Hindlimb muscle (tissue), 1 donor: Measurements from ENCODE around the gene TRMT44. TPM values are rescaled to one million over a fixed set of nuclear protein-coding genes. Genes with fewer than 3 reads are reported as not detected.
A peak's percentile ranks its signal among the peaks of the same experiment; 100 is the strongest.

Source experiments
- DNase-seq: peaks from one replicate; pipeline ENCODE4 v3.0.0-alpha.2; 2013
- polyA plus RNA-seq: library from polyadenylated mRNA; unstranded; fragments of 120-200 nt; gene quantifications from one replicate; pipeline ENCODE4 v1.2.1, GENCODE V29; 2013; ENCODE audit not compliant: insufficient read length

TRMT44 gene, protein sequence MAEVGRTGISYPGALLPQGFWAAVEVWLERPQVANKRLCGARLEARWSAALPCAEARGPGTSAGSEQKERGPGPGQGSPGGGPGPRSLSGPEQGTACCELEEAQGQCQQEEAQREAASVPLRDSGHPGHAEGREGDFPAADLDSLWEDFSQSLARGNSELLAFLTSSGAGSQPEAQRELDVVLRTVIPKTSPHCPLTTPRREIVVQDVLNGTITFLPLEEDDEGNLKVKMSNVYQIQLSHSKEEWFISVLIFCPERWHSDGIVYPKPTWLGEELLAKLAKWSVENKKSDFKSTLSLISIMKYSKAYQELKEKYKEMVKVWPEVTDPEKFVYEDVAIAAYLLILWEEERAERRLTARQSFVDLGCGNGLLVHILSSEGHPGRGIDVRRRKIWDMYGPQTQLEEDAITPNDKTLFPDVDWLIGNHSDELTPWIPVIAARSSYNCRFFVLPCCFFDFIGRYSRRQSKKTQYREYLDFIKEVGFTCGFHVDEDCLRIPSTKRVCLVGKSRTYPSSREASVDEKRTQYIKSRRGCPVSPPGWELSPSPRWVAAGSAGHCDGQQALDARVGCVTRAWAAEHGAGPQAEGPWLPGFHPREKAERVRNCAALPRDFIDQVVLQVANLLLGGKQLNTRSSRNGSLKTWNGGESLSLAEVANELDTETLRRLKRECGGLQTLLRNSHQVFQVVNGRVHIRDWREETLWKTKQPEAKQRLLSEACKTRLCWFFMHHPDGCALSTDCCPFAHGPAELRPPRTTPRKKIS
- polyA plus RNA-seq, result 12.2 TPM

DNA sequence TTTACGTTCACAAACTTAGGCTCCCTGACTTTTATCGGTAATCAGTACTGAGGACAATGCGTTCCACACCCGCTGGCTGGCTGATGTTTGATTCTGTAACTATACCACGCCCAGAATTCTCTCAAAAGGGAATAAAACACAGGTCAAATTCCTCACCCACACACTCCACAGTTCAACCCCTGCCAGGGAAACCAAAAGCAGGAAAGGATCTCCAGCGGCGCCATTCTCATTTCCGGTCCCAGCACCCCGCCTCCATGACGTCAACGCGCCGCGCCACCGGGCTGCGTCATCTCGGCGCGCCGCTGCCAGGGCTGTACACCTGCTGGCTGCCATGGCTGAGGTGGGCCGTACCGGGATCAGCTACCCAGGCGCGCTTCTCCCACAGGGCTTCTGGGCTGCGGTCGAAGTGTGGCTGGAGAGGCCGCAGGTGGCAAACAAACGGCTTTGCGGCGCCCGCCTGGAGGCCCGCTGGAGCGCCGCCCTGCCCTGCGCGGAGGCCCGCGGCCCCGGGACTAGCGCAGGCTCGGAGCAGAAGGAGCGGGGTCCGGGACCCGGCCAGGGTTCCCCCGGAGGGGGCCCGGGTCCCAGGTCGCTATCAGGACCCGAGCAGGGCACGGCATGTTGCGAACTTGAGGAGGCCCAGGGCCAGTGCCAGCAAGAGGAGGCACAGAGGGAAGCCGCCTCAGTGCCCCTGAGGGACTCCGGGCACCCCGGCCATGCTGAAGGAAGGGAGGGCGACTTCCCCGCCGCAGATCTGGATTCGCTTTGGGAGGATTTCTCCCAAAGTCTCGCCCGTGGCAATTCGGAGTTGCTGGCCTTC lies at the start of gene TRMT44, which contains the start of gene ACOX3:
TSS of gene TRMT44 (plus strand) at position 286 of the 820 bp plus-strand sequence. CDS start at position 332, 46 bp downstream.
TSS of gene ACOX3 (minus strand) at position 232 of the 820 bp plus-strand sequence. CDS start 24,202 bp downstream, outside the sequence.
- peak; percentile 94 for DNase-seq

GRCh38 chr4:8391071-8391470 lies 49.5 kb upstream of the TRMT44 start:
- no peak for DNase-seq

DNA sequence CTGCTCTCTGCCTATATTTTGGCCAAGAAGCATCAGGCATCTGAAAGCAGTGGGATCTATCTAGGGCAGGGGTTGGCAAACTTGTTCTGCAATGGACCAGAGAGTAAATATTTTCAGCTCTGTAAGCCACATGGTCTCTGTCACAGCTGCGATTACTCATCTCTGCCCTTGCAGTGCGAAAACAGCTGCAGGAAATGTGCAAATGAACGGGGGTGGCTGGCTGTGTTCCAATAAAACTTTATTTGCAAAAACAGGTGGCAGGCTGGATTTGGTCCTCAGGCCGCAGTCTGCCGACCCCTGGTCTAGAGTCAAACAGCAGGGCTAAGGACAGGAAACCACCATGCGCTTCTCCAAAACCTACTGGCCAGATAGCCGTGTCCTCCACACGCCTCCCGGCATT lies 48.6 kb upstream of the TRMT44 start:
- DNase-seq, result peak; percentile 79

DNA sequence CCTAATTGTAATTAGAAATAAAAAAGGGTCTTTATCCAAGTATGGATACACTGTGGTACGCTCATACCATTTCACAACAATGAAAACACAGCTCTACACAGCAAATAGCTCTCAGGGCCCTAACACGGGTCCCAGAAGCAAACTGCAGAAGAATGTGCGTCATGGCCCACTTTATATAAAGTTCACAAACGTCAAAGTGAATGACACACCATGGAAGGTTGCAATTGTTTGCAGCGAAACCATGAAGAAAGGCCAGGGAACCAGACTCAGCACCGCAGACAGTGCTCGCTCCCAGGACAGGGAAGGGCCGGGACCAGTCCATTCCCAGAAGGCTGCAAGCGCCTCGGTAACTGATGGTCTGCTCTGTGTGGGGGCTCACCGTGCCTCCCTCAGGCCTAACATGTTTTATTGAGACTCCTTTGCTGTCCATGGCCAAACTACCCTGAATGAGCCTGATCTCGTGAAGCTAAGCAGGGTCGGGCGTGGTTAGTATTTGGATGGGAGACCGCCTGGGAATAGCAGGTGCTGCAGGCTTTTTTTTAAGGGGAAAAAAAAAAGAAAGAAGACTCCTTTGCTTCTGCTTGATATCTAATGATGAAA lies 47.9 kb upstream of the TRMT44 start:
- DNase-seq, result no peak

DNA sequence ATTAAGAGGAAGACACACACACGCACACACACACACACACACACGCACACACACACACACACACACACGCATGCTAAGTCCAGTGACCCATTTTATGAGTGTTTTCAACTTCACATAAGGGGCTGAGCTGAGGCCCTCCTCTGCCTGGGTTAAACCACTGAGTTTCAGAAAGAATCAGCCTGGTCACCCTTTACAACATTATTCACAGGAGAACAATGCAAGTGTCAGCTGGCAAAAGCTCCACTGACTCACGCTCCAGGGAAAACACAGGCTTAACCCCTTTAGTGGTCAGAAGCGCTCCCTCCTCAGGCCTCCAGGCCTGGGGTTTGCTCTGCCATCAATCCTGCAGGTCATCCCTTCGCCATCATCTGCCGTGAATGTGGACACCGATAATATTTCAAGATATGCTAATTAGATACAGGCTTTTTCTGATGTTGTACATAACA lies 47.0 kb upstream of the TRMT44 start:
- no peak for DNase-seq

- peak; percentile 76 for DNase-seq
These were observed 46.5 kb upstream of the TRMT44 start for GRCh38 chr4:8394061-8394519.

DNA sequence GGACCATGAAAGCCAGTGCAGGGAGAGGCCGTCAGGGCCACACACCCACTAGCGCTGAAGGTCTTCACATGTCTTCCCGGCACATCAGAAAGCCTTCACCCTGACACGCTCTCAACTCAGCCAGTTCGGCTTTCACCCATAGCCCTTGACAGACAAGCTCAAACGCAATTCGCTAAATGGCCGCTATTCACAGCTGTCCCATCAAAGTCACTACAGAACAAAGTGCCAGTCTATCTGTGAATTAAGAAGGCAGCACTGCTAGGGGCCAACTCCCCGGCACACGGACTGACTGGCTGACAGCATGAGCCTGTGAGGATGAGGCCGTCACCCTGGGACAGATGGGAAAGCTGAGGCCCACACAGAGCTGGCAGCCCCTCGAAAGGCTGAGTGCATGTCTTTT lies 45.8 kb upstream of the TRMT44 start:
- DNase-seq, result no peak

GRCh38 chr4:8395504-8396296 lies 44.9 kb upstream of the TRMT44 start:
- DNase-seq, result no peak

- no peak for DNase-seq
These were observed 43.7 kb upstream of the TRMT44 start for GRCh38 chr4:8396762-8397406.

DNA sequence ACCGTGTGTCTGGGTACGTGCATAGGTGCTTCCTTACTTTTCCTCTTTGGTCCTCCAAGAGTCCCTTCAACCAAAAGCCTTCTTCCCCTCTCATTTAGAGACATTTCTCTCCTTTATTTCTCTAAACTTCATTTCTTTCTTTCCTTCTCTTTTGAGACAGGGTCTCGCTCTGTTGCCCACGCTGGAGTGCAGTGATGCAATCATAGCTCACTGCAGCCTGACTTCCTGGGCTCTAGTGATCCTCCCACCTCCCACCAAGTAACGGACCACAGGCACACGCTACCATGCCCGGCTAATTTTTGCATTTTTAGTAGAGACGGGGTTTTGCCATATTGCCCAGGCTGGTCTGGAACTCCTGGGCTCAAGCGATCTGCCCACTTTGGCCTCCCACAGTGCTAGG lies 42.2 kb upstream of the TRMT44 start:
- DNase-seq, result no peak

DNA sequence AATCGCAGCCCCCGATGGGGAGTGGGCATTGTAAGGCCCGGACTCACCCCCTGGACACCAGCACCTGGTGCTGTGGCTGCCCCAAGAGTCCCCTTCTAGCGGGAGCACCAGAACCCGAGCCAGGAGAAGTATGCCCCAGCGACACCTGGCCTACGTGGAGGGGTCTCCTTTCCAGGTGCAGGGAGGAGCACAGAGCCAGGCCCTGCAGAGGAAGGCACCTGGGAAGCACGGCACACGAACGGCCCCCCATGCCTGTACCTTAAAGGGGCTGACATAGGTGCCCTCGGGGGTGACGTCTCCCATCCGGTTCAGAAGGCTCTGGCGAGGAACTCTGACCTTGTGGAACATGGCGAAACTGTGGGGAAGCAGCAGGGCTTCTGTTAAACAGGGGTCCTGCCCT lies 41.3 kb upstream of the TRMT44 start:
- DNase-seq, result no peak

- no peak for DNase-seq
These were observed 39.8 kb upstream of the TRMT44 start for GRCh38 chr4:8400632-8401325.

DNA sequence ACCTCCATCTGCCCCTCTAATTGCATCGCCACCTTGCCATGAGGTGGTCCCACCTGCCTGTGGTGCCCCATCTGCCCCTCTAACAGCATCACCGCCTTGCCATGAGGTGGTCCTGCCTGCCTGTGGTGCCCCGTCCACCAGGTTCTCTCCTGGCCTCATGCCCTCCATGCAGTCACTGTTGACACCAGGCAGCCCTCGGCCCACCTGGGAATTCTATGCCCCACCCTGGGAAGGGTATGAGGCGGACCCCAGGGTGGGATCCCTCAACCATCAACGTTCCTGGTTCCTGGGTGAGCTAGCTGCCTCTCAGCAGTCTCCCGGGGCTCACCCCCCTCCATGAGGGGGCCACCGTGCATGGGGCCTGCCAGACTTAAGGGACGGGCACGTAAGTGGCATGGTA lies 38.9 kb upstream of the TRMT44 start:
- DNase-seq, result no peak

- no peak for DNase-seq
These were observed 38.4 kb upstream of the TRMT44 start for GRCh38 chr4:8402181-8402597.

DNA sequence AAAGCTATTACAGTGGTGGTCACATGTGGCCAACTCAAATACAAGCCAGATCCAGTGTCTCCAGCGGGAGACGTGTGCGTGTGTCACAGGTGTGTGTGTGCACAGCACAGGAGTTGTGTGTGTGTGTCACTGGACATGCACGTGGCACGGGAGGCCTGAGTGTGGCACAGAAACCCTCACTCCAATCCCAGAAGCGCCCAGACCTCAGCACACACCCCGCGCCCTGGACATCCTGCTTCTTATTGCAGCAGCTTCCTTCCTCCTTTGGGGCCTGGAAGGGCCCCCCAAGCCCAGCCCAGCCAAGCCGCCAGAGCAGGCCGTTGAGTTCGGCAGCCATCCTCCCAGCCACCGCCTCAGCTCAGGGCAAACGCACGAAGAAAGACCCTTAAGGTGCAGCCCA lies 37.9 kb upstream of the TRMT44 start:
- DNase-seq, result no peak

DNA sequence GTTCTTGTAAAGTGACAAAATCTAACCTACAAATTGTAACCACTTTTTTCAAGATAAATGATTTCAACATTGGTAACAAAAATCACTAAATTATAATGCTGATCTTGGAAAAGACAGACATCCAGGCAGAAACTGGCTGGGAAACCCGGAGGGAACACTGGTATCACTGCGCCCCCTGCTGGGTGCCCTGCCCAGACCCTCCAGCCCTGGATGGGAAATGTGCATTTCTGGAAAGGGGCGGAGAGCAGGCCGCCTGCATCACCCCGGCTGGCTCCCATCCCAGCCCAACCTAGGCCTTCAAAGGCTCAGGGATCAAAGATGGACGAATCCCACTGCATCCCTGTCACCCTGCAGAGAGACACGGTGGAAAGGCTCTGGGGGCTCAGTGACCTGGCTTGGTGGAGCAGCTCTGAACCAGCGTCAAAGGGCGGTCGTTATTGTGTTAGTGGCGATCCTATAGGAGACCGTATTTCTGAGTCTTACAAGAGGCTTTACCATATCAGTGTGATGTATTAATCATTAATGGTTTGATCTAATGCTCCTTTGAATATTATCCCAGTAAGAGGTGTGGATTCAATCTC lies 37.3 kb upstream of the TRMT44 start:
- peak; percentile 85 for DNase-seq

- no peak for DNase-seq
These were observed 36.6 kb upstream of the TRMT44 start for GRCh38 chr4:8403976-8404375.

- no peak for DNase-seq
These were observed 35.6 kb upstream of the TRMT44 start for GRCh38 chr4:8404791-8405515.

DNA sequence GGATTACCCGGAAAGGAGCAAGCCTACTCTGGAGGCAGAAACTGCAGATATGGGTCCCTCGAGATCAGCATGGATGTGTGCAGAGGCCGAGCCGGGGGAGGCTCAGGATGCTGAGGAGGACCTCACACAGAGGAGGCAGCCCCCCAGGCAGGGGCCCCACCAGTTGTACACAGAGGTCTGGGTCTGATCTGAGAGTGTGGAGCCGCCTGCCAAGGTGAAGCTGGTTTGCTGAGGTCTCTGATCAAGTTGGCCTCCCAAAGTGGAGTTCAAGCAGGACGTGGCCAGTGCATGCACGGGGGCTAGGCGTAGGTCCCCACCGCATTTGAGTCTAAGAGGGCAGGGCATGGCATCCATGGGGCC lies 35.1 kb upstream of the TRMT44 start:
- no peak for DNase-seq
